Right atrium auricular region (tissue), 2 donors: ENCODE data around the gene PUS10. TPM values are rescaled to one million over a fixed set of nuclear protein-coding genes. Genes with fewer than 3 reads are reported as not detected.

Experiments used
- DNase-seq: peaks from one replicate; pipeline ENCODE4 v3.0.0-alpha.2; 2019; ENCODE audit warnings: low spot score
- H3K27ac ChIP-seq, 2 donors: fragments of 200-600 bp; sonication (generic); 1 replicate in 1 of 2; 2 replicates in 1 of 2; pipeline ENCODE4 v1.5.1; 2016 to 2019
- H3K27me3 ChIP-seq, 2 donors: fragments of 200-600 bp; sonication (generic); one replicate each; pipeline versions ENCODE4 v1.5.1 to v1.6.0; 2017 to 2019
- H3K36me3 ChIP-seq: fragments of 200-600 bp; sonication (generic); one replicate; pipeline ENCODE4 v1.5.1; 2016
- H3K4me1 ChIP-seq, 2 donors: fragments of 200-600 bp; sonication (generic); one replicate each; pipeline versions ENCODE4 v1.5.1 to v1.6.0; 2017 to 2019
- H3K4me3 ChIP-seq, 2 donors: fragments of 200-600 bp; sonication (generic); 1 replicate in 1 of 2; 2 replicates in 1 of 2; pipeline ENCODE4 v1.5.1; 2017 to 2019; ENCODE audit warnings: mild to moderate bottlenecking in 1 of 2, moderate library complexity in 1 of 2
- H3K9me3 ChIP-seq, 2 donors: fragments of 200-600 bp; sonication (generic); one replicate each; pipeline ENCODE4 v1.5.1; 2019
- total RNA-seq, 2 donors: library from RNA; depleted of rRNA; stranded (reverse); fragments of >200 nt; gene quantifications; one replicate each; pipeline ENCODE4 v1.1.0, GENCODE V29; 2016
- TF ChIP-seq, protein P1 (sequence below), 2 donors: fragments of 200-600 bp; sonication (generic); IDR thresholded peaks; one replicate each; pipeline ENCODE4 v1.5.1; 2019; ENCODE audit warnings: antibody characterized with exemption in 2 of 2

PUS10 gene
- total RNA-seq, 2 donors from 2014 or later, result 1.8 to 4.6 TPM

GRCh38 chr2:60958800-60959199 lies 59.3 kb downstream of the PUS10 start:
- Histone ChIP-seq H3K27me3 (no peaks in the 10 kb centered on the region), H3K36me3 (no peaks in the 10 kb centered on the region), H3K4me3 (no peak overlapping the region), H3K27ac (no peak overlapping the region), H3K9me3 (no peaks in the 10 kb centered on the region), H3K4me1 (no peaks in the 10 kb centered on the region)
- TF ChIP-seq, protein P1, sequence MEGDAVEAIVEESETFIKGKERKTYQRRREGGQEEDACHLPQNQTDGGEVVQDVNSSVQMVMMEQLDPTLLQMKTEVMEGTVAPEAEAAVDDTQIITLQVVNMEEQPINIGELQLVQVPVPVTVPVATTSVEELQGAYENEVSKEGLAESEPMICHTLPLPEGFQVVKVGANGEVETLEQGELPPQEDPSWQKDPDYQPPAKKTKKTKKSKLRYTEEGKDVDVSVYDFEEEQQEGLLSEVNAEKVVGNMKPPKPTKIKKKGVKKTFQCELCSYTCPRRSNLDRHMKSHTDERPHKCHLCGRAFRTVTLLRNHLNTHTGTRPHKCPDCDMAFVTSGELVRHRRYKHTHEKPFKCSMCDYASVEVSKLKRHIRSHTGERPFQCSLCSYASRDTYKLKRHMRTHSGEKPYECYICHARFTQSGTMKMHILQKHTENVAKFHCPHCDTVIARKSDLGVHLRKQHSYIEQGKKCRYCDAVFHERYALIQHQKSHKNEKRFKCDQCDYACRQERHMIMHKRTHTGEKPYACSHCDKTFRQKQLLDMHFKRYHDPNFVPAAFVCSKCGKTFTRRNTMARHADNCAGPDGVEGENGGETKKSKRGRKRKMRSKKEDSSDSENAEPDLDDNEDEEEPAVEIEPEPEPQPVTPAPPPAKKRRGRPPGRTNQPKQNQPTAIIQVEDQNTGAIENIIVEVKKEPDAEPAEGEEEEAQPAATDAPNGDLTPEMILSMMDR (IDR thresholded peaks at IDR 0.05), result no peak
- no peak for DNase-seq

GRCh38 chr2:60958361-60958760 lies 59.7 kb downstream of the PUS10 start:
- Histone ChIP-seq H3K27me3 (no peaks in the 10 kb centered on the region), H3K4me1 (no peaks in the 10 kb centered on the region), H3K27ac (no peak overlapping the region), H3K4me3 (no peak overlapping the region), H3K36me3 (no peaks in the 10 kb centered on the region), H3K9me3 (no peaks in the 10 kb centered on the region)
- TF ChIP-seq, protein P1 (IDR thresholded peaks at IDR 0.05), result no peak
- no peak for DNase-seq

DNA sequence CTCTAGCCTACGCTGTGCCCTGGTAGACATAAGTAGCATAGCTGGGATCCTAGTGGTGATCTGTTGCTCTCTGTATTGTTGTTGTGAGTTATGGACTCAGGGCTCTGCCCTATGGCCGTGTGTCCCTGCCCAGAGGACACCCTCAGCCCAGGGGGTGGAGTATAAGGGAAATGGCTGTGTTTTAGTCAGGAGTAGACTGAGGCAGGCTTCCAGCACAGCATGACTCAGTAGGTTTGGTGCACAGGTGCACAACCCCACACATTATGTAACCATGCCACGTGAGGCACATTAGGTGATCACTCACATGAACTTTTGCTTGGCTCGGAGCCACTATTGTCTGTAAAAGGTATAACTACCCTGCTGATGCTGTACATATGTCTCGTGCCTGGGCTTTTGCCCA lies 60.4 kb downstream of the PUS10 start:
- H3K36me3 ChIP-seq, result peaks cover under 1% of the 10 kb centered on the region
- no peaks in the 10 kb centered on the region for H3K9me3 ChIP-seq
- no peak overlapping the region for H3K27ac ChIP-seq
- H3K4me3 ChIP-seq, result no peak overlapping the region
- H3K4me1 ChIP-seq, result no peaks in the 10 kb centered on the region
- TF ChIP-seq, protein P1 (IDR thresholded peaks at IDR 0.05), result no peak
- H3K27me3 ChIP-seq, result no peaks in the 10 kb centered on the region
- no peak for DNase-seq

DNA sequence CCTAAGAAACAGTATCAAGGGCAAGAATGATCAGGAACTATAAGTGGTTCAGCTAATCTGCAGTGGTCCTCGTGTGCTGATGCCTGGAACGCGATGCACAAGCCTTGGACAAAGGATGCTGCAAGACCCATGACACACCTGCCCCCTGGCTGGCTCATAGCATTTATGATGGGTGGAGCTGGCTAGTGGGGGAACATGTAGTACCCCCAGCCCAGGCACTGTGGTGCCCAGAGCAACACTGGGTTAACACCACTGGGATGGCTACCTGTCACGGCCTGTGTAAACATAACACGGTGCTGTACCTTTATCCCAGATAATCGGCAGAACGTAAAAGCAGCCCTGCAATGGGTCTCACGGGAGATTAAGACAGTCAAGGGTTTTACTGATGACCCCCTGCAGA lies 60.8 kb downstream of the PUS10 start:
- DNase-seq, result no peak
- H3K27ac ChIP-seq, result no peak overlapping the region
- H3K27me3 ChIP-seq, result no peaks in the 10 kb centered on the region
- no peaks in the 10 kb centered on the region for H3K9me3 ChIP-seq
- TF ChIP-seq, protein P1 (IDR thresholded peaks at IDR 0.05), result no peak
- no peaks in the 10 kb centered on the region for H3K4me1 ChIP-seq
- no peak overlapping the region for H3K4me3 ChIP-seq
- H3K36me3 ChIP-seq, result peaks cover 4% of the 10 kb centered on the region

GRCh38 chr2:60954139-60954538 lies 63.9 kb downstream of the PUS10 start:
- no peak for DNase-seq
- Histone ChIP-seq H3K4me3 (no peak overlapping the region), H3K27me3 (no peaks in the 10 kb centered on the region), H3K4me1 (no peaks in the 10 kb centered on the region), H3K36me3 (peaks cover 4% of the 10 kb centered on the region), H3K9me3 (no peaks in the 10 kb centered on the region), H3K27ac (no peak overlapping the region)
- TF ChIP-seq, protein P1 (IDR thresholded peaks at IDR 0.05), result no peak

DNA sequence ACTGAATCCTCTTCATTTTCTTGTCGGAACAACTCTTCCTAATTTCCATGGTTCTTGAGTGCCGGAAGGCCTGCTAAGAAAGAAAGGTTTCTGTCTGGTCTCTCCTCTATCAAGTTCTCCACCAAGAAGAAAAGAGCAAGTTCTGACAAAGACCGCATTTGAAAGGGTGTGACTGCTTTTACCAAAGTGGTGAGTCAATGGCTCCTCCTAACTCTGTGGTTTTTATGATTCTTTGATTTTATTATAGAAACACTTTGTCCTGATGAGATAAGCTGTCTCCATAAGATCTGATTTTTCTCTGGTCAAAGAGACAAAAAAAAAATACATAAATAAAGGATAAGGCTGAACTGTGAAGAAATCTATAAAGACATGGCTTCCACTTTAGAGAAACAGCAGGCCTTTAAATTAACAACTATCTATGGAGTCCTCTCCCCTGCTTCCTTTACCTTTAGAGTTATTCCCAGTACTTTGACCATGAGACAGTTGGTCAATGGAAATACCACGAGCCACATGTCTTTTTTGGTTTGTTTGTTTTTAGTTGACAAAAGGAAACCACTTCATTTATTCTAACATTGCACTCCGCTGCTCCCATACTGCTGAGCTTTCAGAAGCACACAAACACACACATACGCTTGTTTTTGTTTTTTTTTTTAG lies 69.0 kb downstream of the PUS10 start:
- H3K36me3 ChIP-seq, result peaks cover 4% of the 10 kb centered on the region
- no peaks in the 10 kb centered on the region for H3K9me3 ChIP-seq
- no peak for DNase-seq
- H3K27me3 ChIP-seq, result no peaks in the 10 kb centered on the region
- no peak overlapping the region for H3K27ac ChIP-seq
- no peaks in the 10 kb centered on the region for H3K4me1 ChIP-seq
- TF ChIP-seq, protein P1 (IDR thresholded peaks at IDR 0.05), result no peak
- no peak overlapping the region for H3K4me3 ChIP-seq
